Measurements from ENCODE around the gene ABCB4.

ABCB4 gene

DNA sequence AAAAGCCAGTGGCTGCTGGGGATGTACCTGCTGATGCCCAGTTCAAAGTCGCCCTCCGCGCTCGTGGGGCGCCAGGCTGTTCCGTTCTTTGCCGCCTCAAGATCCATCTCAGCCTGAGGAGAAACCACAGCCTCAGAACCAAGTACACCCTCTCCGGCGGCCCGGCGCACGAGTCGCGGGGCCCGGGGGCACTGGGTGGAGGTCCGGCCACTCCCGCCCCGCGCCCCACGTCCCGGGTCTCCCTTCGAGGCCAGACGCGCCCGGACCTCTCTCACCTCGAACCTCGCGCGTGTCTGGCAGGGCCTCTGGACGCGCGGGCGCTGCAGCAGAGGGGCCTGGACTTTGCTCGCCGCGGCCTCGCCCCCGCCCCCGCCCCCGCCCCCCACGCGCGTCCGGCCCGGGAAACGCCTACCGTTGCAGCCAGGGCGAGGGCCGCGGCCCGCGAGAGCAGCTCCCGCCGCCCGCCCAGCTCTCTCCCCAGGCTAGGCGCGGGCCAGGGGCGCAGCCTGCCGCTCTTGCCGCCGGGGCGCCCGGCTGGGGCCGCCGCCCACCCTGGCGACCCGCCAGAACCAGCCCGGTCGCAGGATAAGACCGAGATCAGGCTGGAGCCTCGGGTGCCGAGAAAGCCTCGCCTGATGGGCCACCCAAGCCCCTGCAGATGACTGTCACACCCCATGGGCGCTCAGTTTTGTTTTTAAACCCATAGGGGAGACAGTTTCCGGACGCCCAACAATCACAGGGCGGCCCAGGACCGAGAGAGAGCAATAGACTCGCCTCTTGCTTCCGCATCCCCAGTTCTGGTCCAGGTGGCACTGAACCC is at the start of gene ABCB4:
Gene ABCB4, minus strand, starts transcription at position 322 of the 820 bp plus-strand sequence. Its CDS starts 215 bp downstream, at position 107.
- DNase-seq (ENCODE audit: low read depth in 2 of 2), result no peak

DNA sequence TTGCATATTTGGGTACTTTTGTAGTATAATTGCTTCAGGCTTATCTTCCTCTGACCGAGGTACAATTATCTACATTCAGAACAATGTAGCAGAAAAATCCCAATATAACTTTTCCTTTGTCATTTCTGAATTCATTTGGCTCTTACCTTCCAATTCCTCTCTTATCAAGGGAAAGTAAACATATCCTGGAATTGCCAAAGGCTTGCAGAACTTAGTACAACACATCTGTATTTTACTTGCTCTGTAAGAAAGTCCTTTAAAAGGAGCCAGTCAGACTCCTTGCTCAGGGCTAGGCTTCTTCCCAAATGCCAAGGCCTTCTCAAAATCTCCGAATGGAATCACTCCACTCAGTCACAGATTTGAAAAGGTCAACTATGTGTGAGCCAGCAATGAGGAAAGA is 43.3 kb upstream of the ABCB4 start:
- DNase-seq (ENCODE audit: low read depth in 2 of 2), result no peak

GRCh38 chr7:87517891-87518290 is 42.4 kb upstream of the ABCB4 start:
- DNase-seq (ENCODE audit: low read depth in 2 of 2), result no peak

- DNase-seq (ENCODE audit: low read depth in 2 of 2), result no peak
These were observed 41.8 kb upstream of the ABCB4 start for GRCh38 chr7:87517136-87517815.

- DNase-seq (ENCODE audit: low read depth in 2 of 2), result no peak
These were observed 38.4 kb upstream of the ABCB4 start for GRCh38 chr7:87513735-87514335.

DNA sequence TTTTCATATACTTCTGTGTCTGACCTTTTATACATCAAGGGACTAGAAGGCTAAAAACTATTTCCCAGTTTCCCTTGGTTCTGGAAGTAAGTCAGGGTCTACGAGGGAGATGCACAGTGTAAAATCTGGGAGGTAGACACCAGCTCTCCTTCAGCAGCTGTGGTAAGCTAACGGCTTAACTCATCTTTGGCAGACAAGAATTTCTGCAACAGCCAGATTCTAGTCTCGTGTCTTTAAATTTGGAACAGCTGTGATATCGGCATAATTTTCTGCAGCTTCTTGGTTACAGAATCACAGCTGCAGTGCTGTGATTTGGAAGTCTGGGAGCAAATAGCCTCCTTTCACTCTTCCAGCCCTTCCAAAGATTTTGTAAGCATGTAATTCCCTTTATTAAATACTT is 37.4 kb upstream of the ABCB4 start:
- no peak for DNase-seq (ENCODE audit: low read depth in 2 of 2)

- no peak for DNase-seq (ENCODE audit: low read depth in 2 of 2)
These were observed 36.0 kb upstream of the ABCB4 start for GRCh38 chr7:87511510-87511909.

DNA sequence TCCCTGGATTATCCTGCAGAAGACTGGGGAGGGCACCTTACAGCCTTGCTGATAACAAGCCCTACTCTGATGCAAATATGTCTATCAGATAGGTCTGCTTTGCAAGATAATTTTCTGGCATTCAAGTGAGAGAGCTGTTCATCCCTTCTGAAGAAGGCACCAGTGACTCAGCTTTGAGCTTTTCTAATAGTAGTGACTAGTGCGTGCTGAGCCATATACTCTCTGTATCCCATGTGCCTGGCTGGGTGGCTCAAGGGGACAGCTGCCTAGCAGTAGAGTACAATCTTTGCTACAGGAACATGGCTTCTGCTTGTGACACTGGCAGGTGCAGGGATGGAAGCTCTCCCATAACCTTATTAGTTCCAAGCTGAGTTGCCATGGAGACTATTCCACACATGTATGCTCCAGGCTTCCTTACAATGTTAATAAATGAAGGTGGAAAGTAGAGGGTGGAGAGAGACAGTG is 35.0 kb upstream of the ABCB4 start:
- DNase-seq (ENCODE audit: low read depth in 2 of 2), result no peak

DNA sequence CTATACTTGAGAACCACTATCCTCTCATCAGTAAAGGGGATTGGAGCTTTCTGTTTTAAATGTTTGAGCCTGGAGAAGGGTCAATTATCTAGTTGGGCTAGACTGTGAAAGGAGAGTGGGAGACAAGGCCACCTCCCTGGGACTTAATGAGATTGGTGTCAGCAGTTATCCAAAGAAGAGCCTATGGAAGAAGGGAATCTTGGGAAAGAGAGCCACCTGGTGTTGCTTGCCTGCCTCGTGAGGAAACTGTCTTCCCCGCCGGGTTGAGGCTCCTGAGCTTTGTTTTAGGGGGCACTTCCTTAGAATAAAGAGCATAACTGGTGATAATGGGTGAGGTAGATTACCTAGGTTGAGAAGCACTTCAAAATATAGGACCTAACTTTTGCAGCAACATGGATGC is 32.0 kb upstream of the ABCB4 start:
- no peak for DNase-seq (ENCODE audit: low read depth in 2 of 2)

GRCh38 chr7:87506246-87507180 is 31.0 kb upstream of the ABCB4 start:
- no peak for DNase-seq (ENCODE audit: low read depth in 2 of 2)

DNA sequence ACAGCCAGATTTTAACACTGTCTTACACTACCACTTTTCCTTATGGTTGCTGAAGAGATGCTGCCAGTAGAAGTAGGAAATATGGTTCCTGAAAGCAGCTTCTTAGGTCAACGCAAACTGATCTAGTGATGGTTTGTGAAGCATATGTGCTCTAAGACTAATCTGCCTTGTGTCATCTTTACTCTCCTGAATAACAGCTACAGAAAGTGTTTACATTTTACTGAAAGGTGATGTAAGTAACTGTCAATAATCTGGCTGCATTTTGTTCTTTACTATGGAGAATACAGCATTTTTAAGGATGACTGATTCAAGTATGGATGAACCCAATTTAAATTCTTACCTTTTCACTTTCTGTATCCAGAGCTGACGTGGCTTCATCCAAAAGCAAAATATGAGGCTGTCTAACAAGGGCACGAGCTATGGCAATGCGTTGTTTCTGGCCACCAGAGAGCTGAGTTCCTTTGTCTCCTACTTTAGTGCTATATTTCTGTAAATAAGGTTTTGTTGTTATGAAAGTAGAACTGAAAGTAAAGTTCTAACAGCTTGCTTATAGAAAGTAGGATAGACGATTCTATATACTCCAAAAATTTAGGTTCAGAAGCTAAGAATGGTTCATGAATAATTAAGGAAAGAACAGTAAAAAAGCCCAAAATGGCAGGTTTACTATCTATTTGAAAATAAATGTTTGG is 30.2 kb upstream of the ABCB4 start:
- DNase-seq (ENCODE audit: low read depth in 2 of 2), result no peak

- DNase-seq (ENCODE audit: low read depth in 2 of 2), result no peak
These were observed 29.6 kb upstream of the ABCB4 start for GRCh38 chr7:87505122-87505521.

DNA sequence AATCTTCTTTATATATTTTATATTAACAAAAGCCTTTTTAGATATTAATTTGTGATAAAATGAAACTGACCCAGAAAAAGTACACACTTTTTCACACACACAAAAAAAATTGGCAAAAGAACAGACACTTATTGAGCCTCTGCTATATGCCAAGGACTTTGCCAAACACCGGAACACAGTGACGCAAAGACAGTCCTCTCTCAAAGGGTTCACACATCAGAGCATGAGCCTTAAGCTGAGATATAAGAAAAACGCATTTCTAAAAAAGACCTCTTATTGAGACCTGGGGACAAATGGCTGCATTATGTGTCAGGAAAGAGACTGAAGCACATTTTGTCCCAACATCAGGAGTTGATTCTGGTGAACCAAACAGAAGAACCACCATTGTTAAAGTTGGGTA is 24.0 kb upstream of the ABCB4 start:
- no peak for DNase-seq (ENCODE audit: low read depth in 2 of 2)

DNA sequence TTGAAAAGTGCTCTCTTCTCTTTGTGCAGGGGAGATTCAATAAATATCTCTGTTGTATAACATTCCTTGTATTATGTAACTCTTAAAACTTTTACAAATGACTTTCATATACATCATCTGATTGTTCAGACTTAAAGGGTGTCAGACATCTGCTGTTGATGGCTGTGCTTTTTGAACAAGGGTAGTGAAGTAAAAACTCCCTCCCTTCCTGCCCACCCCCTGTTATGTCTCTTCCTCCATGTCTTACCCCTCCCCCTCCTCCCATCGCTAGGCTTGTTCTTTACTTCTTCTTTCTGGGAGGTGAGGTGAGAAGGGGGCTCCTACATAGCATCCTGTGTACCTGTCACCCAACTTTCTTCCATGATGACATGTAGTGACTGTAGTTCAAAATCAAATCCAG is 23.4 kb upstream of the ABCB4 start:
- no peak for DNase-seq (ENCODE audit: low read depth in 2 of 2)

DNA sequence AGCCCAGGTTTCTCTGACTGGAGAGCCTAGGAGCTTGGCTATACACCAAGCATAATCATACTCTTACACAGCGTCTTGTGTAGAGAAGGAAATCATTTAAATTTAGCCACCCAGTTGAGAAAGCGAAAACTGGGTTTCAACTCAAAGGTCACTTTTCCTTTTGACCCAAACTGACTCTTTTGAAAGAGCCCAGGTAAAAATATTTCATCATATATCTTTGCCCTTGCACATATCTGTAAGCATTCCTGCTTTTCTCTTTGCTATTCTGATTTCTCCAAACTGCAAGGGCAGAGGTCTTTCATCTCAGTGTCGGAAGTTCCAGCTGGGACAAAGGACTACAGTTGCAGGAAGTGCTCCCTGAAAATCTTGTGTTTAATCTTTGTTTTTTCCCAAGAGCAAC is 22.0 kb upstream of the ABCB4 start:
- no peak for DNase-seq (ENCODE audit: low read depth in 2 of 2)

DNA sequence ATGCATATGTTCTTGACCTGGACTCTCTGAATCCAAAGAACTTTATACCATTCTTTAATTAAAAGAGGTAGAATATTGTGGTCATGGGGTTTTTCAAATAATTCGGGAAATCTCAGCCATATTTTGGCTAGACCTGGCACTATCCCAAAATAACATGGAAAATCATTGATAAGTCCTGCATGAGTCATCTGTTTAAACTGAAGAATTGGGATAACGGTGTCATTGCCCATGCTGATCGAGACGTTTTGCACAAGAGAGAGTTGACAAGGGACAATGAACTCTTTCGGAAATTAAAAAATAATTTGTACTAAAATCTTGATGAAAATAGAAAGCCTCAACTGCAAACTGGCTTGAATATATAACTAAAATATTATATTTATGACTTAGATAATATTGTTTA is 19.9 kb upstream of the ABCB4 start:
- DNase-seq (ENCODE audit: low read depth in 2 of 2), result no peak

- DNase-seq (ENCODE audit: low read depth in 2 of 2), result no peak
These were observed 19.0 kb upstream of the ABCB4 start for GRCh38 chr7:87494454-87494853.

DNA sequence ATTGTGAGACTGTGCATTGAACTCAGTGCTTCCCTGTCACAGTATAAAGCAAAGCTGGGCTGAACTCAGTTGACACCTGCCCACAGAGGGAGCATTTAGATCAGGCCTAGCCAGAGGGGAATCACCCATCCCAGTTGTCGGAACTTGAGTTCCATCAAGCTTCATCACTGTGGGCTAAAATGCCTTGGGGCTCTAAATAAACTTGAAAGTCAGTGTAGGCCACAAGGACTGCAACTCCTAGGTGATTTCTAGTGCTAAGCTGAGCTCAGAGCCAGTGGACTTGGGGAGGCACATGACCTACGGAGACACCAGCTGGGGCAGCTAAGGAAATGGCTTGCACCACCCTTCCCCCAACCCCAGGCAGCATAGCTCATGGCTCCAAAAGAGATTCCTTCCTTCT is 7.7 kb upstream of the ABCB4 start:
- DNase-seq (ENCODE audit: low read depth in 2 of 2), result no peak

DNA sequence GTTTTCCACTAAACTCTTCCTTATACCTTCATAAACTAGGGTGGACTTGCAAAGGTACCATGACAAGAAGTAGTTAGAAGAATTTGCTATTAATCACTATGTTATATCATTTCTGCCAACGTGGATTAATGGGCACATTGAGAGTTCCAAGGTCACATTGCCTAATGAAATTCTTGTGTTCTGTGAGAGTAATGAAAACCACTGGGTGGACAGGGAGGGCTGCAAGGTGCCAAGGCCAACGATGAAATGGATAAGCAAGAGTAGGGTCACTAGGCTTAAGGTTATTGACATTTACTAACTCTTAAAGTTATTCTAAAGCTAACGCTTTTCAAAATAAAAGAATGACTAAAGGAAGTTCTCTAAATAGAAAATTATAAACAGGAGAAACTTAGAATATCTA is 6.6 kb upstream of the ABCB4 start:
- DNase-seq (ENCODE audit: low read depth in 2 of 2), result no peak

GRCh38 chr7:87480386-87480785 is 4.9 kb upstream of the ABCB4 start:
- DNase-seq (ENCODE audit: low read depth in 2 of 2), result no peak

GRCh38 chr7:87479951-87480350 is 4.5 kb upstream of the ABCB4 start:
- DNase-seq (ENCODE audit: low read depth in 2 of 2), result no peak
